Measurements from ENCODE around the gene PPP1R3C. TPM values are rescaled to one million over a fixed set of nuclear protein-coding genes. Genes with fewer than 3 reads are reported as not detected.

PPP1R3C gene
- total RNA-seq, 1 donor from 2014 or later = 29.5 TPM

DNA sequence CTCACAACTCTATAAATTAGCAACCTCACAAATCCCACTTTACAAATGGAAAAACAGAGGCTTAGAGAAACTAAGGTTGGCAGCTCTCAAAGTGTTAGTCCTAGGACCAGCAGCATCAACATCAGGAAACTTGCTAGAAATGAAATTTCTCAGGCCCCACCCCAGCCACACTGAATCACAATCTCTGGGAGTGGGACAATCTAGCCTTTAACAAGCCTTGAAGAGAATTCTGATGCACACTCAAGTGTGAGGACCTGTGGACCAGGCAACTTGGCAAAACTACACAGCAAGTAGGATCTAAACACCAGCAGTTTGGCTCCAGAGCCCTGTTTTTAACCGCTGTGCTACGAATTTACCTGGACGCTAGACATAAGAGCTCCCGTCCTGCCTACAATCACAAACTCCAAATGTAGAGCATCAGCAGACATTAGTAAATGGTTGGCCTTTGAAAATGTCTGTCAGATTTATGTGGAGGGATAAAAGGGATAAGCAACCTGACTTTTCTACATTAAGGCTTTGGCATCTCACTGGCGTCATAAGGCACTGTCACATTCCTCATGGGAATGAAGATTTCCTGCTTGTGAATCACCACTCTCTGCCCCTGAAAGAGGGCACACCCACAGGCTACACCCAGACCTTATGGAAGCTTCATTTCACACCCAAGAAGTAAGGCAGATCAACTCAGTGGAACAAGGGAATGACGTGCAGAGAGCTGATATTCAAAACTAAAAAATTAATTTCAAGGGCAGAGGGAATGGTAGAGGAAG is 34.5 kb downstream of the PPP1R3C start:
- TF ChIP-seq, protein P1, sequence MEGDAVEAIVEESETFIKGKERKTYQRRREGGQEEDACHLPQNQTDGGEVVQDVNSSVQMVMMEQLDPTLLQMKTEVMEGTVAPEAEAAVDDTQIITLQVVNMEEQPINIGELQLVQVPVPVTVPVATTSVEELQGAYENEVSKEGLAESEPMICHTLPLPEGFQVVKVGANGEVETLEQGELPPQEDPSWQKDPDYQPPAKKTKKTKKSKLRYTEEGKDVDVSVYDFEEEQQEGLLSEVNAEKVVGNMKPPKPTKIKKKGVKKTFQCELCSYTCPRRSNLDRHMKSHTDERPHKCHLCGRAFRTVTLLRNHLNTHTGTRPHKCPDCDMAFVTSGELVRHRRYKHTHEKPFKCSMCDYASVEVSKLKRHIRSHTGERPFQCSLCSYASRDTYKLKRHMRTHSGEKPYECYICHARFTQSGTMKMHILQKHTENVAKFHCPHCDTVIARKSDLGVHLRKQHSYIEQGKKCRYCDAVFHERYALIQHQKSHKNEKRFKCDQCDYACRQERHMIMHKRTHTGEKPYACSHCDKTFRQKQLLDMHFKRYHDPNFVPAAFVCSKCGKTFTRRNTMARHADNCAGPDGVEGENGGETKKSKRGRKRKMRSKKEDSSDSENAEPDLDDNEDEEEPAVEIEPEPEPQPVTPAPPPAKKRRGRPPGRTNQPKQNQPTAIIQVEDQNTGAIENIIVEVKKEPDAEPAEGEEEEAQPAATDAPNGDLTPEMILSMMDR (IDR thresholded peaks at IDR 0.05; ENCODE audit: unreplicated experiment) = no peak
- DNase-seq (ENCODE audit: low spot score, unreplicated experiment) = no peak
- Mint-ChIP-seq H3K9me3 (ENCODE audit: low read depth) (no peaks in the 10 kb centered on the region), H3K27ac (no peak overlapping the region), H3K27me3 (no peaks in the 10 kb centered on the region), H3K4me1 (ENCODE audit: low read depth) (peaks cover 27% of the 10 kb centered on the region), H3K36me3 (ENCODE audit: insufficient read depth) (no peaks in the 10 kb centered on the region), H3K4me3 (ENCODE audit: low read depth) (no peak overlapping the region)

DNA sequence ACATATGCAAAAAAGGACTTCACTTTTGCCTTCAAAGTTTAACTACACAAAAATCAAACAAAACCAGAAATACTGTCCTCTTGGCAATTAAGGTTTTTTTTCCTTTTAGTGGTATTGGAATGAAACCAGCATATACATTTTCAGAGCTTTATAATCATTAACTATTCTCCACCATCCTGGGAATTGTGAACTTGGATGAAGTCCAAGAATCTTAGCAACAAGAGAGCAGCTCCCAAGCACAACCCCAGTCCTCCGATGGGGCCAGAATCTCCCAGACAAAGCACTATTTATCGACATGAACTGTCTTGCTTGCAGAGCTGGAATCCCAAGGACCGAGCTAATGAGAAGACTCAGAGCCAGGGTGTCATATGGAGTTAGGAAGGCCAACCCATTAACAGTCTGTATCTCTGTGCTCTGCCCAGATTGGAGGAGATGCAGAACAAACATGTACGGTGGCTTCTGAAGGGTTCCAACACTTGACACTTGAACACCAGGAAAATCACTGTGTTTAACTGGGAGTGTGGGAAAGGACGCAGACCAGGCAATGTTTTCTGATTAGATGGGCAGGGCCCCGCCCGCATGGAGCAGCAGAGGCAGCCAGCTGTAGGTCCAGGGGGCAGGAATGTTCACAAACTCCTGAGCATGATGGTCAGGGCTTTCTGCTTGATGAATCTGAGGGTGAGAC is 35.5 kb downstream of the PPP1R3C start:
- H3K4me1 Mint-ChIP-seq (ENCODE audit: low read depth) = peaks cover 28% of the 10 kb centered on the region

DNA sequence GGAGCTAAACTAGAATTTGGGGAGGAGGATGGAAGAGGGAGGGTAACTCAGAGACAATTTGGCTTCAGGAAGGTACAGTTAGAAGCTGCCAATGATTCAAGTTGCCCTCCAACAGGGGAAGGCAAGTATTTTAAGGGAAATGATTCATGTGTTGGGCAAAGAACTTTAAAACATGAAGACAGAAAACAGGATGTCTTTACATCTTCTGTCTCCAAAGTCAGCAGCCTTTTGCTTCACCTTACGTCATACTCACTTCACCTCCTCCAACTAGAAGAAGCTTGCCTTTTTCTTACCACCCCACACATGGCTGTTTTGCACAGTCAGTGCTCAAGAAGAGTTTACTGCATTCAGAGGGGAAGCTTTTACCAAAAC is 36.1 kb downstream of the PPP1R3C start:
- H3K27ac Mint-ChIP-seq = peak overlapping the region; percentile 46
- H3K4me3 Mint-ChIP-seq (ENCODE audit: low read depth) = no peak overlapping the region
- TF ChIP-seq, protein P1 (IDR thresholded peaks at IDR 0.05; ENCODE audit: unreplicated experiment) = no peak
- no peak for DNase-seq (ENCODE audit: low spot score, unreplicated experiment)
- H3K27me3 Mint-ChIP-seq = no peaks in the 10 kb centered on the region
- peaks cover 33% of the 10 kb centered on the region for H3K4me1 Mint-ChIP-seq (ENCODE audit: low read depth)
- no peaks in the 10 kb centered on the region for H3K36me3 Mint-ChIP-seq (ENCODE audit: insufficient read depth)
- no peaks in the 10 kb centered on the region for H3K9me3 Mint-ChIP-seq (ENCODE audit: low read depth)

More for the DNA sequence above, 35.5 kb downstream of the PPP1R3C start:
- Mint-ChIP-seq H3K4me3 (ENCODE audit: low read depth) (no peak overlapping the region), H3K9me3 (ENCODE audit: low read depth) (no peaks in the 10 kb centered on the region), H3K27ac (peak overlapping the region; percentile 81), H3K36me3 (ENCODE audit: insufficient read depth) (no peaks in the 10 kb centered on the region), H3K27me3 (no peaks in the 10 kb centered on the region)
- TF ChIP-seq, protein P1 (IDR thresholded peaks at IDR 0.05; ENCODE audit: unreplicated experiment) = no peak
- no peak for DNase-seq (ENCODE audit: low spot score, unreplicated experiment)

DNA sequence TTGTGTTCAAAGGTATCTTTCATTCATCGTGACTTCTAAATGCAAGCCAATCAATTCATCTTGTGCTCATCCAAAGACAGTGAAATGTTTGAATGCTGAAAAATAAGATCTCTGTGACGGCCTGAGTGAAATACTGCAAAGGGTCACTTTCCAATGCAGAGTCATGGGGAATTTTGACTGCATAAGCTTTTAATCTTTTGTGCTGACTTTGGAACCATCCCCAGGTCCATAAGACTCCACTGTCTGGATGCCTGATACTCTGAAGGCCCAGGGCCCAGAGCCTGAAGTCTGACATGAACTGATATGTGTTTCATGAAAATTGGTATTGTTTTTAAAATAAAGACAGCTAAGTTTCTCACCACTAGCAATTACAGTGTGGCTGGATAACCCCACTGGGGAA is 39.0 kb downstream of the PPP1R3C start:
- no peak overlapping the region for H3K4me3 Mint-ChIP-seq (ENCODE audit: low read depth)
- H3K27ac Mint-ChIP-seq = peak overlapping the region; percentile 92
- H3K36me3 Mint-ChIP-seq (ENCODE audit: insufficient read depth) = no peaks in the 10 kb centered on the region
- H3K27me3 Mint-ChIP-seq = no peaks in the 10 kb centered on the region
- H3K4me1 Mint-ChIP-seq (ENCODE audit: low read depth) = peaks cover 62% of the 10 kb centered on the region
- TF ChIP-seq, protein P1 (IDR thresholded peaks at IDR 0.05; ENCODE audit: unreplicated experiment) = no peak
- DNase-seq (ENCODE audit: low spot score, unreplicated experiment) = no peak
- H3K9me3 Mint-ChIP-seq (ENCODE audit: low read depth) = no peaks in the 10 kb centered on the region

DNA sequence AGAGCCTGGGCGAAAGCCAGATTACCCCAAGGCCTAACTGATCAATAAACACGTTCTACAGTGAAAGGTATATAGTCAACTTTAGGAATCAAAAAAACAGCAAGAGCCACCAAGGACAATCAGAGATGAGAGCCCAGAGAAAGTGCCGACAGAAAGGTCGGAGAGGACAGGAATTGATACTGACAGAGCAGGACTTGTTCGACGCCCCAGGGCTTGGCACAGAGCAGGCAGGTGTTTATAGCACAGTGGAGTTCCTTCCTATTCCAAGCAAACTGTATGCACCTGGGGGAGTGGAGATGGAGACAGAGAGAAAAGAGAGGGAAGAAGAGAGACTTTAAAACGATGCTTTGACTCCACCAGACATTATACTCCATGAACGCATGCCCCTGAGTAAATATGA is 39.5 kb downstream of the PPP1R3C start:
- no peak for DNase-seq (ENCODE audit: low spot score, unreplicated experiment)
- Mint-ChIP-seq H3K36me3 (ENCODE audit: insufficient read depth) (no peaks in the 10 kb centered on the region), H3K4me1 (ENCODE audit: low read depth) (peaks cover 66% of the 10 kb centered on the region), H3K4me3 (ENCODE audit: low read depth) (no peak overlapping the region), H3K27ac (peak overlapping the region; percentile 92), H3K9me3 (ENCODE audit: low read depth) (no peaks in the 10 kb centered on the region), H3K27me3 (no peaks in the 10 kb centered on the region)
- TF ChIP-seq, protein P1 (IDR thresholded peaks at IDR 0.05; ENCODE audit: unreplicated experiment) = no peak

Data from progenitor cell of endocrine pancreas (in vitro differentiated cells).